Body of pancreas (tissue), 4 donors: ENCODE data around the gene AK6. TPM values are rescaled to one million over a fixed set of nuclear protein-coding genes. Genes with fewer than 3 reads are reported as not detected.

Experiments
- ATAC-seq: fragments of 150-250 bp; one replicate; pipeline ENCODE4 v1.9.1; 2016
- DNase-seq, 4 donors: peaks; one replicate each; pipeline ENCODE4 v3.0.0-alpha.2; 2019
- H3K27ac ChIP-seq, 4 donors: fragments of 200-600 bp; sonication (generic); 1 replicate in 3 of 4; 2 replicates in 1 of 4; pipeline versions ENCODE4 v1.5.1 to v1.6.1; 2016 to 2019; ENCODE audit warnings: mild to moderate bottlenecking in 1 of 4, mixed read lengths in 1 of 4, moderate library complexity in 1 of 4
- H3K27me3 ChIP-seq, 2 donors: fragments of 200-600 bp; sonication (generic); one replicate each; pipeline ENCODE4 v1.6.0; 2016; ENCODE audit warnings: mild to moderate bottlenecking in 1 of 2
- H3K36me3 ChIP-seq, 2 donors: fragments of 200-600 bp; sonication (generic); replicated peaks in 1 of 2; 2 replicates each; pipeline ENCODE4 v1.5.1; 2016; ENCODE audit warnings: low read depth in 2 of 2; ENCODE audit not compliant: insufficient read depth in 1 of 2
- H3K4me1 ChIP-seq: fragments of 200-600 bp; sonication (generic); one replicate; pipeline ENCODE4 v1.6.0; 2016
- H3K4me3 ChIP-seq, 2 donors: fragments of 200-600 bp; sonication (generic); 1 replicate in 1 of 2; 2 replicates in 1 of 2; pipeline ENCODE4 v1.5.1; 2016 to 2019
- H3K9me3 ChIP-seq, 3 donors: fragments of 200-600 bp; sonication (generic); 1 replicate in 2 of 3; 2 replicates in 1 of 3; pipeline ENCODE4 v1.5.1; 2016
- POLR2A ChIP-seq, 3 donors: fragments of 450-650 bp; IDR thresholded peaks; one replicate each; pipeline ENCODE4 v1.6.1; 2016; ENCODE audit warnings: antibody characterized with exemption in 3 of 3, mild to moderate bottlenecking in 2 of 3
- WGBS, 2 donors: methylation state at CpG; one replicate each; pipeline ENCODE4 v1.1.5; 2017; 5-methylcytosine and 5-hydroxymethylcytosine counted together
- intact Hi-C: fragments of 100-400 bp; cut with DNase I; formaldehyde crosslinking; loops from one replicate; pipeline ENCODE4 v1.15.1; 2023
- total RNA-seq, 2 donors: library from RNA; depleted of rRNA; stranded (reverse); fragments of >200 nt; gene quantifications; one replicate each; pipeline ENCODE4 v1.1.0, GENCODE V29; 2016
- TF ChIP-seq, protein P1 (sequence below), 7 experiments: fragments of 450-650 bp in 4 of 7; fragments of 200-600 bp in 3 of 7; sonication (generic) in 3 of 7; IDR thresholded peaks; one replicate each; pipeline ENCODE4 v1.5.1; 2016 to 2019; ENCODE audit warnings: antibody characterized with exemption in 7 of 7

The AK6 gene
- total RNA-seq, 2 donors from 2014 or later = 8.3 to 17.1 TPM

GRCh38 chr5:69364850-69365249, 4.5 kb downstream of the AK6 start:
- DNase-seq (no peak), ATAC-seq (no peak)
- peaks cover 13% of the 10 kb centered on the region for H3K4me1 ChIP-seq
- no peaks in the 10 kb centered on the region for H3K27me3 ChIP-seq
- intact Hi-C loops = no loop called here
- H3K4me3 ChIP-seq = no peak overlapping the region
- no peak for TF ChIP-seq POLR2A (IDR thresholded peaks at IDR 0.05)
- TF ChIP-seq, protein P1, sequence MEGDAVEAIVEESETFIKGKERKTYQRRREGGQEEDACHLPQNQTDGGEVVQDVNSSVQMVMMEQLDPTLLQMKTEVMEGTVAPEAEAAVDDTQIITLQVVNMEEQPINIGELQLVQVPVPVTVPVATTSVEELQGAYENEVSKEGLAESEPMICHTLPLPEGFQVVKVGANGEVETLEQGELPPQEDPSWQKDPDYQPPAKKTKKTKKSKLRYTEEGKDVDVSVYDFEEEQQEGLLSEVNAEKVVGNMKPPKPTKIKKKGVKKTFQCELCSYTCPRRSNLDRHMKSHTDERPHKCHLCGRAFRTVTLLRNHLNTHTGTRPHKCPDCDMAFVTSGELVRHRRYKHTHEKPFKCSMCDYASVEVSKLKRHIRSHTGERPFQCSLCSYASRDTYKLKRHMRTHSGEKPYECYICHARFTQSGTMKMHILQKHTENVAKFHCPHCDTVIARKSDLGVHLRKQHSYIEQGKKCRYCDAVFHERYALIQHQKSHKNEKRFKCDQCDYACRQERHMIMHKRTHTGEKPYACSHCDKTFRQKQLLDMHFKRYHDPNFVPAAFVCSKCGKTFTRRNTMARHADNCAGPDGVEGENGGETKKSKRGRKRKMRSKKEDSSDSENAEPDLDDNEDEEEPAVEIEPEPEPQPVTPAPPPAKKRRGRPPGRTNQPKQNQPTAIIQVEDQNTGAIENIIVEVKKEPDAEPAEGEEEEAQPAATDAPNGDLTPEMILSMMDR (IDR thresholded peaks at IDR 0.05) = no peak
- H3K27ac ChIP-seq = no peak overlapping the region
- H3K36me3 ChIP-seq = peaks cover 4 to 9% of the 10 kb centered on the region in 2 donors
- 62 to 72% methylated on average over 3 of the region's 3 CpGs for WGBS, 2 donors
- H3K9me3 ChIP-seq = no peaks in the 10 kb centered on the region

GRCh38 chr5:69364414-69364813, 4.9 kb downstream of the AK6 start:
- Histone ChIP-seq H3K27me3 (no peaks in the 10 kb centered on the region), H3K9me3 (no peaks in the 10 kb centered on the region), H3K4me3 (no peak overlapping the region), H3K4me1 (peaks cover 13% of the 10 kb centered on the region), H3K36me3 (peaks cover 4 to 9% of the 10 kb centered on the region in 2 donors), H3K27ac (no peak overlapping the region)
- no peak for TF ChIP-seq POLR2A (IDR thresholded peaks at IDR 0.05)
- TF ChIP-seq, protein P1 (IDR thresholded peaks at IDR 0.05) = peak in 4 of 7 experiments; percentile 6 to 25 (median 15)
- WGBS, 2 donors = 62% methylated on average over 3 of the region's 3 CpGs
- intact Hi-C loops = no loop called here
- ATAC-seq = no peak
- DNase-seq = no peak

GRCh38 chr5:69360442-69360841, 8.9 kb downstream of the AK6 start:
- Histone ChIP-seq H3K27me3 (no peaks in the 10 kb centered on the region), H3K9me3 (no peaks in the 10 kb centered on the region), H3K36me3 (peaks cover 3 to 8% of the 10 kb centered on the region in 2 donors), H3K4me1 (no peaks in the 10 kb centered on the region), H3K27ac (no peak overlapping the region), H3K4me3 (no peak overlapping the region)
- DNase-seq (no peak), ATAC-seq (no peak)
- intact Hi-C loops = no loop called here
- 90 to 100% methylated on average over 1 of the region's 1 CpG for WGBS, 2 donors
- TF ChIP-seq POLR2A (IDR thresholded peaks at IDR 0.05) = no peak
- TF ChIP-seq, protein P1 (IDR thresholded peaks at IDR 0.05) = no peak

DNA sequence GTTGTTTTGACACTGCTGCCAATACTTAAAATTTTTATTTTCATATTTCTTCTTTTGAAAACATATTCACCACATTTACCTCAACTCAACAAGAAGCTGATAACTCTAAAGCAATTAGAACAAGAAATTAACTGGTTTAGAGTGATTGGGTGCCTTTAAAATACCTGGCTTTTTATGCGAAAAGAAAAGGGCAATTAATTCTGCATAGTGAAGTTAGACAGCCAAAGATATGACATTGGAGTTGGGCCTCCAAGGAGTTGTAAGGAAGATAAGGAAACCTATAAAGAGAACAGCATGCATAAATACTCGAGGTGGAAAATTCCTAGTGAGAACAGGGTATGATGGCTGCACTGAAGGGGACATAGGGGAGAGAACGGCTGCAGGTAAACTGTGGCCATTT, 9.6 kb downstream of the AK6 start:
- Histone ChIP-seq H3K27me3 (no peaks in the 10 kb centered on the region), H3K27ac (no peak overlapping the region), H3K4me3 (no peak overlapping the region), H3K9me3 (no peaks in the 10 kb centered on the region), H3K4me1 (no peaks in the 10 kb centered on the region), H3K36me3 (peaks cover under 1 to 2% of the 10 kb centered on the region in 2 donors)
- no peak for DNase-seq
- TF ChIP-seq, protein P1 (IDR thresholded peaks at IDR 0.05) = no peak
- 75 to 83% methylated on average over 3 of the region's 3 CpGs for WGBS, 2 donors
- no peak for ATAC-seq
- intact Hi-C loops = no loop called here

GRCh38 chr5:69350664-69351063, 18.7 kb downstream of the AK6 start:
- Histone ChIP-seq H3K4me1 (no peaks in the 10 kb centered on the region), H3K27ac (no peak overlapping the region), H3K36me3 (peaks cover 0 to 14% of the 10 kb centered on the region in 2 donors), H3K27me3 (no peaks in the 10 kb centered on the region), H3K9me3 (no peaks in the 10 kb centered on the region), H3K4me3 (no peak overlapping the region)
- TF ChIP-seq, protein P1 (IDR thresholded peaks at IDR 0.05) = no peak
- no peak for TF ChIP-seq POLR2A (IDR thresholded peaks at IDR 0.05)
- ATAC-seq (no peak), DNase-seq (no peak)
- intact Hi-C loops = no loop called here
